ENCODE data around the gene ARHGEF10L.

ARHGEF10L gene

DNA sequence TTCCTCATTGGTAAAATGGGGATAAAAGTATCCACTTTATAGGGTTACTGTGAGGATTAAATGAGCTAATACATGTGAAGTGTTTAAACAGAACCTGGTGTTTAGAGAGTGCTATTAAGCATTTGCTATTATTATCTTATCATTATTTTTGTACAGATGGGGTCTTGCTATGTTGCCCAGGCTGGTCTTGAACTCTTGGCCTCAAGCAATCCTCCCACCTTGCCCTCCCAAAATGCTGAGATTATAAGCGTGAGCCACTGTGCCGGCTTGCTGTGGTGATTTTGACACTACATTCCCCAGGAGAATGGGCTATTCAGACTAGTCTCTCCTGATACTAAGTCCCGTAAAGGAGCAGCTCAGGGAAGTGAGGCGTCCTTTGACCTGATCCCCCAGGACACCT is 6.3 kb upstream of the ARHGEF10L start:
- TF ChIP-seq, protein P1, sequence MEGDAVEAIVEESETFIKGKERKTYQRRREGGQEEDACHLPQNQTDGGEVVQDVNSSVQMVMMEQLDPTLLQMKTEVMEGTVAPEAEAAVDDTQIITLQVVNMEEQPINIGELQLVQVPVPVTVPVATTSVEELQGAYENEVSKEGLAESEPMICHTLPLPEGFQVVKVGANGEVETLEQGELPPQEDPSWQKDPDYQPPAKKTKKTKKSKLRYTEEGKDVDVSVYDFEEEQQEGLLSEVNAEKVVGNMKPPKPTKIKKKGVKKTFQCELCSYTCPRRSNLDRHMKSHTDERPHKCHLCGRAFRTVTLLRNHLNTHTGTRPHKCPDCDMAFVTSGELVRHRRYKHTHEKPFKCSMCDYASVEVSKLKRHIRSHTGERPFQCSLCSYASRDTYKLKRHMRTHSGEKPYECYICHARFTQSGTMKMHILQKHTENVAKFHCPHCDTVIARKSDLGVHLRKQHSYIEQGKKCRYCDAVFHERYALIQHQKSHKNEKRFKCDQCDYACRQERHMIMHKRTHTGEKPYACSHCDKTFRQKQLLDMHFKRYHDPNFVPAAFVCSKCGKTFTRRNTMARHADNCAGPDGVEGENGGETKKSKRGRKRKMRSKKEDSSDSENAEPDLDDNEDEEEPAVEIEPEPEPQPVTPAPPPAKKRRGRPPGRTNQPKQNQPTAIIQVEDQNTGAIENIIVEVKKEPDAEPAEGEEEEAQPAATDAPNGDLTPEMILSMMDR (IDR thresholded peaks at IDR 0.05), result no peak
- Histone ChIP-seq H3K36me3 (no peaks in the 10 kb centered on the region), H3K27ac (no peak overlapping the region), H3K4me3 (ENCODE audit: low read depth in 1 of 2, low read length in 1 of 2) (no peak overlapping the region), H3K9me3 (no peaks in the 10 kb centered on the region), H3K27me3 (peaks cover 54% of the 10 kb centered on the region), H3K4me1 (ENCODE audit: control insufficient read depth in 1 of 2, insufficient read depth in 1 of 2, low read depth in 1 of 2, low read length in 1 of 2) (no peaks in the 10 kb centered on the region)

DNA sequence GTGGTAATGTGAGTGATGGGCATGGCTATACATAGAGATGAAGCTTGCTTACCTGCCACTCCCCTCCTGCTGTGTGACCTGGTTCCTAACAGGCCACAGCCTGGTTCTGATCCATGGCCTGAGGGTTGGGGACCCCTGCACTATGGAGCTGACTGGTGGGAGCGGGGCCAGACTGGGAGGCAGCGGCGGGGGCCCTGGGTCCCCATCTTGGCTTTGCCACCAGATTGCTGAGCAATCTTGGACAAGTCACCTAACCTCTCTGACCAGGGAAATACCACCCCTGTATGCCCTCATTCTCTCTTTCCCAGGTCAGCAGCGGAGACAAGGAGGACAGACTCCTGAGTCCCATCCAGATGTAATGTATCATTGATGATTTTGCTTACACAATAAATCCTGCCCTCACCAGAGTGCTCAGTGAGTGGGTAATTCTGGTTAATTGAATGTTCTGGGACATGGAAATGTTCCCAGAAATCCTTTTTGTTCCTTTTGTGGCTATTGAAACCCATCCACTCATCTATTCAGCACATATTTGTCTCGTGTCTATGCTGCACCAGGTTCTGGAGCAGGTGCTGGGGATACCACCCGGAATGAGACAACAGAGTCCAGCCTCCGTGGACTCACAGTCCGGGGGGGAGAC is 4.1 kb upstream of the ARHGEF10L start:
- no peak overlapping the region for H3K27ac ChIP-seq
- TF ChIP-seq, protein P1 (IDR thresholded peaks at IDR 0.05), result no peak
- H3K4me3 ChIP-seq (ENCODE audit: low read depth in 1 of 2, low read length in 1 of 2), result no peak overlapping the region
- no peaks in the 10 kb centered on the region for H3K4me1 ChIP-seq (ENCODE audit: control insufficient read depth in 1 of 2, insufficient read depth in 1 of 2, low read depth in 1 of 2, low read length in 1 of 2)
- no peaks in the 10 kb centered on the region for H3K36me3 ChIP-seq
- H3K27me3 ChIP-seq, result peaks cover 55% of the 10 kb centered on the region
- no peaks in the 10 kb centered on the region for H3K9me3 ChIP-seq

DNA sequence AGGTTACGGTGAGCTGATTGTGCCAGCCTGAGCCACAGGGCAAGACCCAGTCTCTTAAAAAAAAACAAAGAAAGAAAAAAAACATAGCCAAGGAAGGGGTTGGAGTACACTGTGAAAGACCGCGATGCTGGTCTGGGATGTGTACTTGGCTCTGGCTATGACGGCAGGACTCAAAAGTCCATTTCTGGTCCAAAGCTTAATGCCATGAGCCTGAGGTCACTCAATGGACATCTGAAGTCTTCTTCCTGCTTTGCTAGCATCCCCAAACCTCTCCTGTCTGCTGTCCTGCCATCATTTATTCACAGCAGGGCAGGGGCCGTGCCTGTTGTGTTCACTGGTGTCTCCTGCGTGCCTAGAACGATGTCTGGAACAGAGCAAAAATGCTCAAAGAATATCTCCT is 1.5 kb upstream of the ARHGEF10L start:
- no peaks in the 10 kb centered on the region for H3K36me3 ChIP-seq
- H3K27me3 ChIP-seq, result peaks cover 80% of the 10 kb centered on the region
- TF ChIP-seq, protein P1 (IDR thresholded peaks at IDR 0.05), result no peak
- no peaks in the 10 kb centered on the region for H3K4me1 ChIP-seq (ENCODE audit: control insufficient read depth in 1 of 2, insufficient read depth in 1 of 2, low read depth in 1 of 2, low read length in 1 of 2)
- no peak overlapping the region for H3K4me3 ChIP-seq (ENCODE audit: low read depth in 1 of 2, low read length in 1 of 2)
- H3K27ac ChIP-seq, result no peak overlapping the region
- no peaks in the 10 kb centered on the region for H3K9me3 ChIP-seq

DNA sequence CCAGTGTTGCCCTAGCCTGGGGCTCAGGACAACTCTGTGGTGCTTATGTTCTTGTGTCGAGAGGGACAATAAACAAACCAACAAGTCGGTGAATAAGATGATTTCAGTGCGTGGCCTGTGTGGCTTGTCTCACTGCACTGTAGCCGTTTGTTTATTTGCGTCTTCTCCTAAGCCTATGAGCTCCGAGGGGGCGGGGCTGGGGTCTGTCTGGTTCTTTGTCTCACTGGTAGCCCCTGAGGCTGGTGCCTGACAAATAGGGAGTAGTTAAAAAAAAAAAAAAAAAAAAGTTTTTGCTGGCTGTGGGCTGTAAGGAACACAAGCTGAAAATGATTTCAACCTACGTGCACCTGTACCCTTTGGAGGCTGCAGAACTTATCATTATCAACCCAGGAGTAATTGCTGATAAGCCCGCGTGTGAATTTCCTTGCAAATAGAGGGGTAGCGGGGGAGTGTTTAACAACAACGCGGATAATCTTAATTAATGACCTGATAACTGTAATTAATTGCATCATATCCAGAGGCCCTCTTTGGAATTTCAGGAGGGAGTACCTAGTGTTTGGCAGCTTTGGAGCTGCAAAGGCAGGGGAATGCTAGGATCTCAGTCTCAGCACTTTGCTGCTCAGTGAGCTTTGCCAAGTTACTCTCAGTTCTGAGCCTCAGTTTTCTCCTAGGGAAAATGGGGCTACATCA is 925 bp upstream of the ARHGEF10L start:
- TF ChIP-seq, protein P1 (IDR thresholded peaks at IDR 0.05), result no peak
- peaks cover 84% of the 10 kb centered on the region for H3K27me3 ChIP-seq
- no peak overlapping the region for H3K27ac ChIP-seq
- no peaks in the 10 kb centered on the region for H3K36me3 ChIP-seq
- H3K9me3 ChIP-seq, result no peaks in the 10 kb centered on the region
- H3K4me1 ChIP-seq (ENCODE audit: control insufficient read depth in 1 of 2, insufficient read depth in 1 of 2, low read depth in 1 of 2, low read length in 1 of 2), result no peaks in the 10 kb centered on the region
- H3K4me3 ChIP-seq (ENCODE audit: low read depth in 1 of 2, low read length in 1 of 2), result no peak overlapping the region

DNA sequence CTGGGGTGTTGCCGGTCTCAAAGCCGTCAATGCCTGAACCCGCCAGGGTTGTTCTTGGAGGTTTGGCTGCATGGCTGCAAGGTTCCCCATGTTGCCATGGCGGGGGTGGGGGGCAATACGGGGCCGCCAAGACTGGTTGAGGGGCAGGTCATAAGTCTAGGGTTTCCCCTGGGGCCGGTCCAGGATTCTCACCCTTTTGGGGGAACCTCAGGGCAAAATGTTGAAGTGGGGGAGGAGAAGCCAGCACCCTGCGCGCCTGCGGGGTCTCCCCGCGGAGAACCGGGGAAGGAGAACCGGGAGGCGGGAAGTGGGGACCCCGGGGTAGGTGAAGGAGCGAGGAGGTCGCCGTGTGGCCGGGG is 401 bp upstream of the ARHGEF10L start:
- Histone ChIP-seq H3K27ac (no peak overlapping the region), H3K4me3 (ENCODE audit: low read depth in 1 of 2, low read length in 1 of 2) (no peak overlapping the region), H3K9me3 (no peaks in the 10 kb centered on the region), H3K36me3 (no peaks in the 10 kb centered on the region), H3K4me1 (ENCODE audit: control insufficient read depth in 1 of 2, insufficient read depth in 1 of 2, low read depth in 1 of 2, low read length in 1 of 2) (no peaks in the 10 kb centered on the region), H3K27me3 (peaks cover 89% of the 10 kb centered on the region)
- TF ChIP-seq, protein P1 (IDR thresholded peaks at IDR 0.05), result no peak
